Epithelial cell of esophagus (primary cell): Measurements from ENCODE around the gene YPEL2.

Experiments used
- DNase-seq: peaks from one replicate; pipeline ENCODE4 v3.0.0; 2010; ENCODE audit warnings: low read depth
- H3K4me3 ChIP-seq: 2 replicates; pipeline ENCODE4 v1.5.1; 2011; ENCODE audit warnings: mild to moderate bottlenecking, low read length, control low read depth
- CTCF ChIP-seq: IDR thresholded peaks from 2 replicates; pipeline ENCODE4 v1.5.1; 2011; ENCODE audit warnings: low read depth, mild to moderate bottlenecking, low read length, control low read depth, inconsistent platforms; ENCODE audit not compliant: insufficient read depth; ENCODE audit errors: missing control alignments

Gene YPEL2

GRCh38 chr17:59366773-59367656 lies 35.6 kb downstream of the YPEL2 start:
- peak; percentile 60 for DNase-seq
- TF ChIP-seq CTCF: no peak
- H3K4me3 ChIP-seq: no peak overlapping the region

- H3K4me3 ChIP-seq: no peak overlapping the region
- TF ChIP-seq CTCF: no peak
- peak; percentile 65 for DNase-seq
Observed at GRCh38 chr17:59367657-59368045, 36.2 kb downstream of the YPEL2 start.

- TF ChIP-seq CTCF: no peak
- DNase-seq: no peak
- H3K4me3 ChIP-seq: no peak overlapping the region
Observed at GRCh38 chr17:59368218-59368857, 36.9 kb downstream of the YPEL2 start.

- no peak for DNase-seq
- no peak for TF ChIP-seq CTCF
Observed at GRCh38 chr17:59369031-59369975, 37.8 kb downstream of the YPEL2 start.

DNA sequence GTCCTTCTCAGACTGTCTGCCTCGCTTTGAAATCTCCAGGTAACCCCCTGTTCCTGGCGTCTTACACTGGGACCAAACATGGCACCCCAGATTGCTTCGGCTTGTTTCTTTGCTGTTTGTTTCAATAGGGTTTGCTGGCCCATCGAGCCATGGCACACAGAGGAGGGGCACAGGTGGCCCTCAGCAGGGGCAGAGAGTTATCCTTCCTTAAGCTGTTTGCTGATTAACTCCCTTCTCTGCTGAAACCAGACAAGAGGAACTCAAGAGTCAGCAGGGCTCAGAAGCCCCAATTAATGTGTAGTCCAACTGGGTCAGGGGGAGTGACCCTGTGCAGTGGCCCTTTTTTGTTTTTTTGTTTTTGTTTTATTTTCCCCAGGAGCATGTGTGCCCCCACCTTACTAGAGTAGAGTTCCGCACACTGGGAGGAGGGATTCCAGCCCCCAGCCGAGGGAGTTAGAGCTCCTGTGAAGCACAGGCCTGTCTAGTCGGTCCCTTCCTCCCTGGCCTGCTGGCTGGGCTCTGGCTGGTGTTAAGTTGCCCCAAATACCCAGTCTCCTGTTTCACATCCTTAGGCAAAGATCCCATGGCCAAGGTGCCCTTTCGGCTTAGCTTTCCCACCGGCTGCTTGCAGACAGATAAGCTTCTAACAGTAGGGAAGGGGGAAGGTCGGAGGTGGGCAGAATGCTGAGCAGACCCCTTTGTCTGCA lies 39.3 kb downstream of the YPEL2 start:
- no peak for TF ChIP-seq CTCF
- DNase-seq: no peak
- no peak overlapping the region for H3K4me3 ChIP-seq

More at GRCh38 chr17:59369031-59369975, 37.8 kb downstream of the YPEL2 start:
- H3K4me3 ChIP-seq: no peak overlapping the region
